Astrocyte (in vitro differentiated cells and primary cell): Measurements from ENCODE around the gene HYAL1.
"Not testable (repeated sequence)": the region's sequence is repeated elsewhere in the genome, so short reads cannot be mapped to it uniquely, and the experiment has no call there.

Experiments used
- CTCF ChIP-seq: IDR thresholded peaks from 2 replicates; pipeline ENCODE4 v1.5.1; 2011; ENCODE audit warnings: low read depth, mild to moderate bottlenecking, inconsistent platforms, low read length, moderate library complexity; ENCODE audit not compliant: insufficient read depth
- EZH2 ChIP-seq: IDR thresholded peaks from 2 replicates; pipeline ENCODE4 v1.6.1; 2012; ENCODE audit warnings: mild to moderate bottlenecking, low read length, inconsistent platforms; ENCODE audit not compliant: insufficient read depth

GRCh38 chr3:50272538-50272910 is 30.9 kb downstream of the HYAL1 start:
- not testable (repeated sequence) for TF ChIP-seq CTCF, EZH2
